NCI-H2107 treated with DMSO at 0.1 percent for 48 hours (cell line): ENCODE results near the gene CERT1.
A peak's percentile ranks its signal among the peaks of the same experiment; 100 is the strongest.
"Not testable (repeated sequence)": the region's sequence is repeated elsewhere in the genome, so short reads cannot be mapped to it uniquely, and the experiment has no call there.

Experiments
- DNase-seq: peaks from one replicate; lab custom pipeline; 2025; ENCODE audit not compliant: unreplicated experiment; lab: John Stamatoyannopoulos, UW

CERT1 gene

DNA sequence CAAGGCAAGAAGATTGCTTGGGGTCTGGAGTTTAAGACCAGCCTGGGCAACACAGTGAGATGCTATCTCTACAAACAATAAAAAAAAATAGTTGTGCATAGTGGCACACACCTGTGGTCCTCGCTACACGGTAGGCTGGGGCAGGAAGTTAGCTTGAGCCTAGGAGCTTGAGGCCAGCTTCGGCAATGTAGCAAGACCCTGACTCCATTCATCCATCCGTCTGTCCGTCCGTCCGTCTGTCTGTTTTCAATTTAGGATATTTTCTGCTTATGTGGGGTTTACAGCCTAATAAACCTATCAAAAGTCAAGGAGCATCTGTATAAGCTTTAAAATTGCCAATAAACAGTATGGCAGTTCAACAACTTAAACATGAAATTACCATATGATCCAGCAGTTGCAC is 154.7 kb downstream of the CERT1 start:
- DNase-seq, result no peak

DNA sequence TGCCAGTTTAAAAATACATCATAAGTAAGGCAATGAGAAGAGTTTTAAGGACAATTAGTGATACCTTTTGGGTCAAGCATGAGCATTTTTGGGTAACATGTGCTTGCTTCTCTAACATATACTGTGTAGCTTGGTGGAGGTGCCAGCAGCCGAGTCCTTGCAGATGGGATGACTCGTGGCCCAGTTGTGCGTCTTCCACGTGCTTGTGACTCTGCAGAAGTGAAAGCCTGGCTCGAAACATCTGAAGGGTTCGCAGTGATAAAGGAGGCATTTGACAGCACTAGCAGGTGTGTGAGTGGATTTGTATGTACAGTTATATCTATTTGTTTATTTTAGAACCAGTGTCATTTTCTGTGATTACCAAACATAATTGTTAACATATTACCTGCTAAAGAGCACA is 156.2 kb downstream of the CERT1 start:
- DNase-seq, result no peak

DNA sequence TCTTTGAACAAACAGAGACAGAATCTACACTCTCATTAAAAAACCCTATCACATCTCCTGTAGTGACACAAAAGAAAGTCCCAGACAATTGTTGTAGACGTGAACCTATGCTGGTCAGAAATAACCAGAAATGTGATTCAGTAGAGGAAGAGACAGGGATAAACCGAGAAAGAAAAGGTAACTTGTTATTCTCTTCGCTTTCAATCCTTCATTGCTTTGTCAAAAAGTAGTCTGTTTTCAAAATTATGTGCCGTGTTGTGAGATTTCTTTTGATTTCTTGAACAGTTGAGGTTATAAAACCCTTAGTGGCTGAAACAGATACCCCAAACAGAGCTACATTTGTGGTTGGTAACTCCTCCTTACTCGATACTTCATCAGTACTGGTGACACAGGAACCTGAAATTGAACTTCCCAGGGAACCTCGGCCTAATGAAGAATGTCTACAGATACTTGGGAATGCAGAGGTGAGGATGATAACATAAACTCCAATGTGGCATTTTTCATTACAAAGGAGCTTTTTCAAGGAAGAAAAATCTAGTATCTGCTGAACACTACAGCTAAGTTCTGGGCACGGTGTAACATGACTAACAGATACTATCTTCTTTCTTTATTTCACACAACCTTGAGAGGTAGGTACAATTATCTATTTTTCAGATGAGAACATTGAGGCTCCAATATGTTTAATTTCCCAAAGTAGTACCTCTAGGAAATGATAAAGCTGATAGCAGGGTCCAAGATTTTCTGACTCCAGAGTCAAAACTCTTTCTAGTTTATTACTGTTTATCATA is 160.1 kb downstream of the CERT1 start:
- no peak for DNase-seq

DNA sequence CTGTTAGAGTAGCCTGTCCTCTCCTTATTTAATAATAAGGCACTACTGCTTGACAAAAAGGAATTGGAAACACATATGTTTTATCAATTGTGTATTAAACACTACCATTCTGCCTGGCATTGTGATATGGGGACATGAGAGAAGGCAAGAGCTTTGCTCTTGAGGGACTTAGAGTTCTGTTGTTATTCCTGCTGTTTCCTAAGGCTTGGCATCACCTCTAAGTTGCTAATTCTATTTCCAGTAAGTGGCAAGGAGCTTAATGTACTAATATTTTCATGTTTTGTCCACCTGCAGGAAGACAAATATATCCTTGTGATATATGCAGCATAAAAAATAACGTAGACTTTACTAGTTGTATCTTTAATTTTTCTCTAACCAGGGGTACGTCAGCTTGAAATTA is 161.8 kb downstream of the CERT1 start:
- DNase-seq, result no peak

DNA sequence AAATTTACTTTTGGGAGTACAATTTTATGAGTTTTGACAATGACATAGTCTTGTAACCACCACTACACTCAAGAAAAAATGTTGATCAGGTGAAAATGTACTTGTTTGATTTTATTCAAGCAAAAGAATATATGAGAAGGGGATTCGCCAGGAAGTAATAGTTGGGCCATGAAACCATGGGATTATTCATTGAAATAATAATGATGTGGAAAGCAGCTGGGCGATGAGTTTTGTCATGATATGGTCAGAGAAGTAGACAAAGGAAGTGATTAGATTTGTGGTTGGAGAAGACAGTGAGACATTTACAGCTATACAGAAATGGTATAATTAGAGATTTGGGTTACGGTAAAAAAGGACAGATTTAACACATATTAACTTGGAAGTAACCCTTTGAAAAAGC is 163.2 kb downstream of the CERT1 start:
- DNase-seq, result no peak

DNA sequence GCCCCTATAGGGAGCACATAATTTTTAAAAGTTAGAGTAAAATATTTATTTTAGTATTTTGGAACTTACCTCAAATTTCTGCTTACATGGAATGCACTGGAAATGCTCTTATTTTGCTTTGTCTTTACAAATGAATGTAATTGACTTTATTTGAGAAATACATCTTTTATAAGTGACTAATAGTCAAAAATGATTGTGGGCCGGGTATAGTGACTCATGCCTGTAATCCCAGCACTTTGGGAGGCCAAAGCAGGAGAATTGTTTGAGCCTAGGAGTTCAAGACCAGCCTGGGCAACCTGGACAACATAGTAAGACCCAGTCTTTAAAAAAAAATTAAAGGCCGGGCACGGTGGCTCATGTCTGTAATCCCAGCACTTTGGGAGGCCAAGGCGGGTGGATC is 168.6 kb downstream of the CERT1 start:
- DNase-seq, result no peak

DNA sequence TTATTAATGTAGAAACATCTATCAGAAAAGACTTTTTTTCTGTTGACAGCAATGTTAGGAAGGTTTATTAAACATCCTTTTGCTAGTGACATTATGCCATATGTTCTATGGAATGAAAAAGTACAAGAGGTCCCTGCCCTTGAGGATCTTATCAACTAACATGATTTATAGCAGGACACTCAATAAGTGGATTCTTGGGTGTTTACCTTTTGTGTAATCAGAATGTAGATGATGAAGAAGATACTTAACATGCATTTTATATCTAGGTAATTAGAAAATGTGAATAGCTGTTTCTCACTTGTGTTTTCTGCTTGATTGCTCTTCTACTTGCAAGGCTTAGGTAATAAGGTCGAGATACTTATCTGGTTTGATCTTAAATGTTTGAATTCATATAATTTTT is 169.5 kb downstream of the CERT1 start:
- DNase-seq, result no peak

DNA sequence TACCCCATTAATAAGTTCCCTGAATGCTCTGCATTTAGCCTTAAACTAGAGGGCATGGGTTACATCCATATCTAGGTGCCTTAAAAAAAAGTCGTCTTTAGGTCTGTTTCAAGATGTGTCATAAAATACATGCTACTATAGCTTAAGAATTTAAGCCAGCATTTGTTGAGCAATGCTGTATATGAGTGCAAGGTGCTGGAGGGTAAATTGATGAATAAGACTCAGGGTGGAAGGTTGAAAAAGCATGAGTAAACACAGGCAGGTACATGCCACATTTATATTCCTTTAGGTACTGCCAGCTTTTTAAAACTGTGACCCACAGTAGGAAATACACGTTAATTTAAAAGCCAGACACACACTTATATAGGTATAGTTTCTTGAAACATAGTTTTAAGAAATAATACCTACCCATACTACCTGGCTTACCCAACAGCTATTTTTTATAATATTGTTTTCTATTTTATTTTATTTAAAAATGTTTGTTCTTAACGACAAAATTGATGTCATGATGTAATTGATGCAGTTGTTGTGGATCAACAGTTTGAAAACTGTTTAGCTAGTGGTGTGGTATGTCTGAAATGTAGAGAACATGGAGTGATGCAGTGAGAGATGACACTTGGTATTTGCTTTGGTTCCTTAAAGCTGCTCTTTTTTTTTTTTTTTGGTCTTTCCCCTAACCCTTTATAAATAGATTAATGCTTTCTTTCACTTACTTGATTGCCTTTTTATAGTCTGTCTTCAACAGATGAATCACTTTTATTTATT is 170.5 kb downstream of the CERT1 start:
- DNase-seq, result no peak

DNA sequence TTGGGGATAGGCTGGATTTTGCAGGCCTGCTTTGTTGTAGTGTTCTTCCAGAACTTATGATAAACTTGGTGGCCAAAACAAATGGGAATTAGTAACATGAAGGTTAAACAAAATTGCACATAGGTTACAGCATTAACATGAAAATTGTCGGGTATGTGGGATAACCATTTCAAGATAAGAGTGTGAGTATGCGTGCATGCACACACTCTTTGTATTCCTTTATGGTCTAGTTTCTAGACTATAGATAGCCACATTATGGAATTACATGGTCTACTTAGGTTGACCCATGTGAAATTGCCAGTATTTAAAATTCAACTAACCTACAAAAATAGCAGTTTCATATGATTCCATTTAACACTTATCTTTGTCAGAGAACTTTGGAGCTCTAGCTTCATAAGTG is 173.0 kb downstream of the CERT1 start:
- DNase-seq, result no peak

DNA sequence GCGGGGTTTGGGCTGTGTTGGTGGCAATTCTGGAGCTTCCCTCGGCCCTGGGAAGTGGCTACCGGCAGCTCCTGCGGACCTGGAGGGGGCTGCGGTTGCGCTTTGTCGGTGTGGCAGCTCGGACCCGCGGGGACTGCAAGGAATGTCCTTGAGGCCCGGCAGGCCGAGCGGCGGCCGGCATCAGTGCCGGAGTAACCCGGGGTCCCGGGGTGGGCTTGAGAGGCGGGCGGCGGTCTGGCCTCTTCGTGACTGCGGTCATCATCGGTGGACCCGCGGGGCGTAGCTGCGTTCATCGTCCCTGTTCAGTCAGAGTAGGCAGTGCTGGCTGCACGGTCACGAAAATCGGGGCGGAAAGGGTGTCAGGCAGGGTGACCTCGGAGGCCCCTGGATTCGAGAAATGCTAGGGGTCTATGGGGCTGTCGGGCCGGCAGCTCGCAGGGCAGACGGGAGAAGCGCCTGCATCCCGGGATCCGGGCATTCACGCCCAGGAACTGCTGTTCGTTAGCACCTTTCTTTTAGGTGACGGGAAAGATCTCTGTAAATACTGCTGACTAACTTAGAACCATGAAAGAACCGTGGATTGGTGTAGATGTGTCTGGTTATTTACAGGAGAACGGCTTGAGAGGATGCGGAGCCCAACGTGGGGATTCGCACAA is 173.9 kb downstream of the CERT1 start:
- DNase-seq, result no peak

DNA sequence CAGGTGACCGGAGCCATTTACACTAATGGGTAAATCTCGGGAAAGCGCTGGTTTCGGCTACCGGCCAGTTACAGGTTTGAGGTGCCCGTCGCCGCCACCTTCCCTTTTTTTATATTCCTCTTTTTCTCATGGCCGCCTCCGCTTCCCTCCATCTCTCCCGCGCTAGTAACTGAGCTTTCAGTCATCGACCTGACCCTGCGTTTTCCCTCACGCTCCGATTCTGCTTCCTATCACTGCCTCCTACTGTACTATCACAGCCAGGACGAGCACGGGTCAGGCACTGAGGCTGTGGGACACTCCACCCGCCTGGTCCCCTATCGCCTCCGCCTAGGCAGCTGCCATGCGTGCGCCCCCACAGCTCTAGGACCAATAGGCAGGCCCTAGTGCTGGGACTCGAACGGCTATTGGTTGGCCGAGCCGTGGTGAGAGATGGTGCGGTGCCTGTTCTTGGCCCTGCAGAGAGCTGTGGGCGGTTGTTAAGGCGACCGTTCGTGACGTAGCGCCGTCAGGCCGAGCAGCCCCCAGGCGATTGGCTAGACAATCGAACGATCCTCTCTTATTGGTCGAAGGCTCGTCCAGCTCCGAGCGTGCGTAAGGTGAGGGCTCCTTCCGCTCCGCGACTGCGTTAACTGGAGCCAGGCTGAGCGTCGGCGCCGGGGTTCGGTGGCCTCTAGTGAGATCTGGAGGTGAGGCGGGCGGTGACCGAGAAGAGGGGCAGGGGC is 174.7 kb downstream of the CERT1 start, which contains the start of gene HMGCR:
TSS of gene HMGCR (plus strand) at position 606 of the 722 bp plus-strand sequence. CDS start 5,386 bp downstream, outside the sequence.
- peak; percentile 95 for DNase-seq

DNA sequence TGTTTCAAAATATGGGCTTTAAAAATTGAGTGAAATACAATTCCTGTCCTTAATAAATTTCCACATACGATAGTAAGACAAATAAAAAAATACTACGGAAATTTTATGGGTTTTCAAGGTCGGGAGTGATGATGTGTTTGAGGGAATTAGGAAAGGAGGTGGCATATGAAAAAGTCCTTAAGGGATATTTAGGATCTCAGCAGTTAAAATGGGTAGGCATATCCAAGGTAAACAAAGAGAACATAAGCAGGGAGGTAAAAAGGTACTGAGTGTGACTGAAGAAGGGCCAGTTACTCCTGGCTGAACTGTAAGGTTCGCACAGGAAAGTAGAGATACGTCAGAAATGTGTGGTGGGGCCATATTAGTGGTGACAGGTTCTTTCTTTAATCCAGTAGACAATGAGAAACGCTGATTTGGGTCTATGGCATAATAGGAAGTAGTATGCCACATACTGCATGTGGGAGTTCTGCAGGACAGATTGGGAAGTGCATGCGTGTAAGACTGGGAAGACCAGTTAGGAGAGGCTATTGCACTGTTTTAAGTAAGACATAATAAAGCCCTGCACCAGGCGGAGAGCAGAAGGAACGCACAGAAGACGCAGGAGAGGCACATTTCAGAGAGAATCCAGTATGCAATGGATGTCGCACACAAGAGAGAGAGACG is 175.3 kb downstream of the CERT1 start:
- peak; percentile 57 for DNase-seq

DNA sequence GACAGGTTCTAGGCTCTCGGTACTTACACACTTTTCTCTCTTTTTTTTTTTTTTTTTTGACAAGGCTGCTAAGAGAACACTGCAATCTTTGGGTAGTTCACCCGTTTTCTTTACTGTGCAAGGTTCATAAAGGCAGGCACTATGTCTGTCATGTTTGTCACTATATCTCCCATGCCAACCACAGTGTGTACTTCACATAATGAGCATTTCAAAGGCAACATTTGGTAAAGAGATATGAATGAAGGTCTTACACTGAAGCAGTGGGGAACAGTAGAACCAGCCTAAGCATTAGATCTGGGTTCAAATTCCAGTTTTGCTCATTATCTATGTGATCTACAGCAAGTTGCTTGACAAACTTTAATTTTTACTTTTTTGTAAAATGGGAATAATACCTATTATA is 175.9 kb downstream of the CERT1 start:
- DNase-seq, result no peak

DNA sequence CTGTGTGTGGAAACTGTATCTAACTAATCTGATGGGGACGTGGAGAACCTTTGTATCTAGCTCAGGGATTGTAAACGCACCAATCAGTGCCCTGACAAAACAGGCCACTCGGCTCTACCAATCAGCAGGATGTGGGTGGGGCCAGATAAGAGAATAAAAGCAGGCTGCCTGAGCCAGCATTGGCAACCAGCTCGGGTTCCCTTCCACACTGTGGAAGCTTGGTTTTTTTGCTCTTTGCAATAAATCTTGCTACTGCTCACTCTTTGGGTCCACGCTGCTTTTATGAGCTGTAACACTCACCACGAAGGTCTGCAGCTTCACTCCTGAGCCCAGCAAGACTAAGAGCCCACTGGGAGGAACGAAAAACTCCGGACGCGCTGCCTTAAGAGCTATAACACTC is 177.0 kb downstream of the CERT1 start:
- DNase-seq, result not testable (repeated sequence)

DNA sequence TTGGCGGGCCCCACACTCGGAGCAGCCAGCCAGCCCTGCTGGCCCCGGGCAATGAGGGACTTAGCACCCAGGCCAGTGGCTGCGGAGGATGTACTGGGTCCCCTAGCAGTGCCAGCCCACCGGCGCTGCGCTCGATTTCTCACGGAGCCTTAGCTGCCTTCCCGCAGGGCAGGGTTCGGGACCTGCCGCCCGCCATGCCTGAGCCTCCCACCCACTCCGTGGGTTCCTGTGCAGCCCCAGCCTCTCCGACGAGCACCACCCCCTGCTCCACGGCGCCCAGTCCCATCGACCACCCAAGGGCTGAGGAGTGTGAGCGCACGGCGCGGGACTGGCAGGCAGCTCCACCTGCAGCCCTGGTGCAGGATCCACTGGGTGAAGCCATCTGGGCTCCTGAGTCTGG is 177.7 kb downstream of the CERT1 start:
- not testable (repeated sequence) for DNase-seq

DNA sequence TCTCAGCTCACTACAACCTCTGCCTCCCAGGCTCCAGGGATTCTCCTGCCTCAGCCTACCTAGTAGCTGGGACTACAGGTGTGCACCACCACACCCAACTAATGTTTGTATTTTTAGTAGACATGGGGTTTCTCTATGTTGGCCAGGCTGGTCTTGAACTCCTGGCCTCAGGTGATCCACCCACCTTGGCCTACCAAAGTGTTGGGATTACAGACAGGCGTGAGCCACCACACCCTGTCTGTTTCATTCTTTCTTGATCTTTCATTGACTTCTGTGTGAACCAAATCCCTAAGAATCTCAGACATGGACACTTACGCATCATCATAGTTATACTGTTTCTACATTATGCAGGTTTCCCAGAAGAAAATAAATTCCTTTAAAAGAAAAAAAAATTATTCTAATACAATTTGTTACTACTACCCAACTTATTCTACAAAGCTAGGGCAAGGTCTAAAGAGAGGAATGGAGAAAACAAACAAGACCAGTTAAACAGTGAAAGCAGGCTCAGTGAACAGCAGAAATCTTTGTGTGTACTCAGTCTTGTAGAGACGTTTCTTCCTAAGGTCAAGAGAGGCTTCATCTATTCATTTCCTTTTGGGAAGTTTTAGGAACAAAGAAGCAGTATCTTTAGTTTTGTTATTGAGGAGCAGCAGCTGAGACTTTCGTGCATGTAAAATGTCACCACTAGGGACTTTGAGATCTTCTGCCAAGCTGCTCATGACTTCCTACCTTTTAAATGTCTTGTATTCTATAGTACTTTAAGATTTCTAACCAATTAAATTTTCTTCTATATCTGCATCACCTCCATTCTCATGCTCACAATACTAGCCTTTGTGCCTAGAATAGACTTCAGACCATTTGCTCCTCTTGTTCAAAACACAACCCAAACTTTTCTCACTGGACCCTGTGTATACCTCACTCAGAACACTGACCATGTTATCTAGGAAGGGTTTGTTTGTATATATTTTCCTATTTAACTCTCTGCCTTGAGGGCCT is 180.0 kb downstream of the CERT1 start:
- DNase-seq, result no peak

DNA sequence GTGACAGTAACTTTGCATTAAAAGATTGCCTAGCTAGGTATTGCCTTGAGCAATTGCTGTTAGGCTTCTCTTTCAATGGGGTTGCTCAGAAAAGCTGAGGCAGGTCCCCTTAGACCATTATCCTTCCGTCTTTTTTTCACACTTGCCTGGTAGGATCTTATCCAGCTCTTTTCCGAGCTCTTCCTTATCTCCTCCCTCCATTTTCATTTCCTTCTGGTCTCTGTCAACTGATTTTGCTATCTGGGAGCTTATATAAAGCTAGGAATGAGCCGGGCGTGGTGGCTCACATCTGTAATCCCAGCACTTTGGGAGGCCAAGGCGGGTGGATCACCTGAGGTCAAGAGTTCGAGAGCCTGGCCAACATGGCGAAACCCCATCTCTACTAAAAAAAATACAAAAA is 181.0 kb downstream of the CERT1 start:
- DNase-seq, result no peak
